Measurements from ENCODE around the gene CDX1.
A peak's percentile ranks its signal among the peaks of the same experiment; 100 is the strongest.

Gene CDX1

GRCh38 chr5:150184006-150184405, 17.4 kb downstream of the CDX1 start:
- no peak for DNase-seq (ENCODE audit: low spot score)

DNA sequence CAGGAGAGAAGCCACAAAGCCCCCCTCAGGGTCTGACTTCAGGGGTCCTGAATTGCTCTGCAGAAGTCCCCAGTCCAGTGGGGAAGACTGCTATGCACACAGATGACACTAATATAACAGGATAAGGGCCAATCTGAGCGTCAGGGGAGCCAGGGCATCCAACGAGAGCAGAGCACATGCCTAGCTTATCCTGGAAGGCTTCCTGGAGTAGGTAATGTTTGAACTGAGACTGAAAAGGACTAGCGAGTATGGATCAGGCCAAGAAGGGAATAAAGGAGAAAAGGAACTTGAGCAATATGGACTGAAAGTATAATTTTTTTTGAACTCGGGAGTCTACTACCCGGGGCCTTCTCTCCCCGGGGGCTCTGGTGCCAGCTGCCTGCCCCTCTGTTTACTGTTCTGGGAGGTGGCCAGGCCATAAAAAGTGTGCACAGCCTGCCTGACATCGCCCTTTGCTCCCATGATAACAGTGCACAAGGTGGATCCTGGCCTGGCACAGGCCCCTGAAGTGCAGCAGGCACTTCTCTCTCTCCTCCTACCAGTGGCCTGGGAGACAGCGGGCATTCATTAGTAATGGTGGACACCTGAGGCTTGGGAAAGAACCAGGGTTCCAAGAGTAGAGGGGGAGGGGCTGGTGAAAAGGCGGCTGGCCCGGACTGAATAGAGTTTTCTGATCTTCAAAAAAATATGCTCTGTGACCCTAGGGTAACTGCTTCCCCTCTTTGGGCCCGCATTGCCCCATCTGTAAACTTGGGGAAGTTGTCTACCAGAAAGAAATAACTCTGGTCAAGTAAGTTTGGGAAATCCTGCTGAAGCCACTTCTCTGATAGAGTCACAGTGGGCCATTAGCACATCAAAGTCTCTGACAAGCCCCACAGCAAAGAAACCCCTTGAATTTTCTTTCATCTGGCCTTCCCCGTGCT, 18.7 kb downstream of the CDX1 start:
- DNase-seq (ENCODE audit: low spot score), result no peak

DNA sequence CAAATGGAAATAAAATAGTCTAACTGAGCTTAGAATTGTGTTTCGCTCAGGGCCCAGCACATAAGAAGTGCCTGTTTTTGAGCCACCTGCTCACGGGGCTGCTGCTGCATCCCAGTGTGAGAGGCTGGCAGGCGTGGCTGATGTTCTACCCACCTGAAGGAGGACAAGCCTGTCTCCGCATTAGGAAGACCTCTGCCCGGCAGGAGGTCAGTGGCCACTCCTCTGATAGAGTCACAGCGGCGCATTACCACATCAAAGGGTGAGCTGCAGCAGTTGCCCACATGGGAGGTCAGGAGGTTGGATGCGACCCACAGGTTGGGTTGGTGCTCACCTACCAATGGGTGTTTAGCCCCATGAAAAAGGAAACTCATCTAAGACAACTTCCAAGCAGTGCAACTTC, 19.6 kb downstream of the CDX1 start:
- DNase-seq (ENCODE audit: low spot score), result no peak

GRCh38 chr5:150186897-150187296, 20.3 kb downstream of the CDX1 start:
- no peak for DNase-seq (ENCODE audit: low spot score)

DNA sequence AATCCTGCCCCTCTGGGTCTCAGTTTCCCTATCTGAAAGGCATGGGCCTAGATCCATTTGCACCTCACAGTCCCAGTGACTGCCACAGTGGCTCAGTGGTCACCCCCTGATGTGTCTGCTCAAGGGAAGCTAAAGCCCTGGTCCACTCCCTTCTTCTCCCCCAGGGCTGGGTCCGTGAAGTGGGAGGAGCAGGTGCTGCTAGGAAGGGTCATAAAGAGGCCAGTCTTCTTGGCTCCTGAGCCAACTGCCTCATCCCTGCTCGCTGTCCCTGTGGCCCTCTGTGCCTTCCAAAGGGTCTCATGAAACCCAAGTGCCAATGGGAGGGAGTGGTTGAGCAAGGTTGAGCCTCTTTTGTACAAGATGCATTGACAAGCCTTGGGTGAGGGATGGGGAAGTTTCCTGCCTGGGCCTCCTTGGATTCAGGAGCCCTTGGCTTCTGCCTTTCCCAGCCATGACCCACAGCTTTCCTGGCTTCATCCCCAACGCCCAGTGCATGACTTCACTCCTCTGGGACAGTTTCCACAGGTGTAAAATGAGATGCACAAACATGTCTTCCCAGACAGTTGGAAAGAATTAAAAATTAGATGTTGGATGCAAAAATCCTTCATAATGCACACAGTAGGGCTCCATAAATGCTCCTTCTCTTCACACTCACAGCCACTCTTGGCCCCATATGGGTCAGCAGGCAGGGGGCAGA, 21.7 kb downstream of the CDX1 start:
- no peak for DNase-seq (ENCODE audit: low spot score)

DNA sequence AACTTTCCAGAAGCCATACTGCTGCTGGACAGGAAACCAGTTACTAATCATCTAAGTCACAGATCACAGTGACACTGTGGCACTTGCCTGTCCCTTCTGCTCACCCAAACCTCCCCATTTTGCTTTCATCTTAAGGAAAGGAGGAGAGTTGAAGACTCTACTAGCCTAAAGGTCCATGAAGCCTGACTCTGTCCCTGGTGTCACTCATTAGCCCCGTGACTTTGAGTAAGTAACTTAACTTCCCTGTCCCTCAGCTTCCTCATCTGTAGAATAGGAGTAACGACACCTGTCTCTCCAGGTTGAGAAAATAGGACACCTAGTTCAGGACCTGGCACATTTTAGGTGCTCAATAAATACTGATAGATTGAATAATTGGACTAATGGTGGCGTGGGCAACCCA, 22.7 kb downstream of the CDX1 start:
- DNase-seq (ENCODE audit: low spot score), result no peak

DNA sequence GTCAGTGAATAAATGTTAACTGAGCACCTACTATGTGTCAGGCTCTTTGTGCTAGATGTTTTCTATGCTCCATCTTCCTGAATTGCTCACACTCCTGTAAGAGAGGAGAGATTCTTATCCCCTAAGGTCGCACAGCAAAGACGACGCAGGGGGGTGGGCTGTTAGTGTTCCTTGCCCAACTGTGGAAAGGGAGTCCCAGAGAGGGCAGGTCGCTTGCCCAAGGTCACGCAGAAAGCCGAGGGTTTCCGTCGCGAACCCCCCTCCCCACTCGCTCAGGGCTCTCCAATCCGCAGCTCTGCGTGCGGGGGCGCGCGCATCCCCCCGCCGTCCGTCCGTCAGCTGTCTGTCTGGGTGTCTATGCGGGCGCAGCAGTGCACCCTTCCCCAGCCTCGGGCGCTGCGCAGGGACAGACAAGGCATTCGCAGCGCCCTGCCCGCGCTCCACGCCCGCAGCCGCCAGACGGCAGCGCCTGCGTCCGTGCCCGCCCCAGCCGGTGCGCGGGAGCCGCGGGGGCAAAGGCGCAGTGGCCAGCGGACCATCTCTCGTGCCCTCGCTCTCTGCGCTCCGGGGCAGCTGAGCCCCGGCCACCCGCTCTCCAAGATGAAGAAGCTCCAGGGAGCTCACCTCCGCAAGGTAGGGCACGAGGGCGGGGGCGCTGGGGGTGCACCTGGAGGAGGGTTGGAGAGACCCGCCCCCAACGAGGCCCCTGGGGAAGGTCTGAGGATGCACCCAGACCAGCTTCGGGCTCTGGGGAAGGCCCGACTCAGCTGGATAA, 23.3 kb downstream of the CDX1 start, which contains the start of gene SLC6A7:
SLC6A7 (plus strand) TSS at position 335 of the 775 bp plus-strand sequence; CDS start at position 601, 266 bp downstream.
- DNase-seq (ENCODE audit: low spot score), result no peak

DNA sequence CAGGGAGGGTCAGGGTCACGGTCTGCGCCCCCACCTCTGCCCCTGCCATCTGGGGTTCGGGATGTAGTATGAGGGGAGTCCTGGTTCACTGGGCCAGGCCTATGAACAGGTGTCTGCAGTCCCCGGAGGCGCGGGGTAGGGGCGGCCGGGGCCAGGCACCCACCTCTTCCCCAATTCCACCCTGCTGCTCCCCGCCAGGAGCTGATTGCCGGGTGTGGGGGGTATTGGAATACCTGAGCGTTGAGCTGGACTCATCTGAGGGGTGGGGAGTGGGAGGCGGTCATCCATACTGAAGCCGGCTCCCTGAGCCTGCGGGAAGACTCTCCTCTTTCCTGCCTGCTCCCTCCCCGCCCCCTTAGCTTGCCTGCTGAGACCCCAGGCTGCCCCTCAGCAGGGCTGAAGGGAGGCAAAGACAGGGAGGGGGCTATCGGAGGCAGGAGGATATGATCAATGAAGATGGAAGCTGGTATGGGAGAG, 24.0 kb downstream of the CDX1 start:
- DNase-seq (ENCODE audit: low spot score), result no peak

GRCh38 chr5:150190987-150191386, 24.4 kb downstream of the CDX1 start:
- DNase-seq (ENCODE audit: low spot score), result no peak

DNA sequence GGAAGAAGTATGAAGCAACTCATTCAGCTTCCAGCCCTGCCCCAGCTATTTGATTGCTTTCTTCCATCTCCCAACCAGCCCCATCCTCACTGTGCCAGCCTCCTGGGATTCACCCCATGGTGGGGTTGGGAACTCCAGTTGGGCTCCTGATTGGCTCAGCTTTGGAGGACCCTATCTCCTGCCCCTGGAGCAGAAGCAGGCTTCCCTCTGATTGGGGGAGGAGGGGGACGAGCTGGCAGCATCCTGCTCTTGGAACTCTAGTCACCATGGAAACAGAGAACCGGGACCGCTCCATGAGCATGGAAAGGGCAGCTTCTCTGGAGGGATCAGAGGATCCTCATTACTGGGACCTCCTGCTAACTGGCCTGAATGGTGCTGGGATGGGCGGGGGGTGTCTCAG, 25.9 kb downstream of the CDX1 start:
- DNase-seq (ENCODE audit: low spot score), result no peak

GRCh38 chr5:150195736-150196485, 29.3 kb downstream of the CDX1 start:
- no peak for DNase-seq (ENCODE audit: low spot score)

DNA sequence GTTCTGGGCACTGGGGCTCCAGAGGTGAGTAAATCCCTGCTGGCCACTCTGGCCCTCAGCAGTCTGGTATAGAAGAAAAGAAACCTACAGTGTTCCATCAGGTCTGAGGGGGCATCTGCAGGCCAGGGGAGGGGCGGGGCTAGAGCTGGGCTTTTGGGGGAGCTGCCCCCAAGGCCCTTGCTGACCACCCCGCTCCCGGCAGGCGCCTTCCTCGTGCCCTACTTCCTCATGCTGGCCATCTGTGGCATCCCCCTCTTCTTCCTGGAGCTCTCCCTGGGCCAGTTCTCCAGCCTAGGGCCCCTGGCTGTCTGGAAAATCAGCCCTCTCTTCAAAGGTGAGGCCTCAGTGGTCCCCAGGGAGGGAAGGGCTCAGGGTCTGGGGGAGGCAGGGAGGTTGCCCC, 29.9 kb downstream of the CDX1 start:
- DNase-seq (ENCODE audit: low spot score), result no peak

- DNase-seq (ENCODE audit: low spot score), result no peak
Observed at GRCh38 chr5:150196986-150197385, 30.4 kb downstream of the CDX1 start.

DNA sequence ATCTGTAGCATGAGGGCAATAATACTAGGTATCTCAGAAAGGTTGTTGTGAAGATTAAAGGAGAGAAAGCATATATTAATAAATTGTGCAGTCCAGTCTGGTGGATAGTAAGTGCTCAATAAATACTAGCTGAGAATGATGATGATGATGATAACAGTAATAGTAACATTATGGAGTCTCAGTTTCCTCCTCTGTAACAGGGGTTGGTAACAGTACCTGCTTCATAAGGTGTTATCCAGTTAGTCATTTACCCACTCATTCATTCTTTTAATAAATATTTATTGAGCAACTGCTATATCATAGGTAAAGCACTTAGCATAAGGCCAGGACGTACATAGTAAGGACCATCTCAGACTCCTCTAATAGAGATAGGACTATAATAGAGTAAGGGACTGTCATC, 30.9 kb downstream of the CDX1 start:
- DNase-seq (ENCODE audit: low spot score), result no peak

- DNase-seq (ENCODE audit: low spot score), result no peak
Observed at GRCh38 chr5:150202501-150202900, 35.9 kb downstream of the CDX1 start.

- no peak for DNase-seq (ENCODE audit: low spot score)
Observed at GRCh38 chr5:150203832-150204589, 37.4 kb downstream of the CDX1 start.

DNA sequence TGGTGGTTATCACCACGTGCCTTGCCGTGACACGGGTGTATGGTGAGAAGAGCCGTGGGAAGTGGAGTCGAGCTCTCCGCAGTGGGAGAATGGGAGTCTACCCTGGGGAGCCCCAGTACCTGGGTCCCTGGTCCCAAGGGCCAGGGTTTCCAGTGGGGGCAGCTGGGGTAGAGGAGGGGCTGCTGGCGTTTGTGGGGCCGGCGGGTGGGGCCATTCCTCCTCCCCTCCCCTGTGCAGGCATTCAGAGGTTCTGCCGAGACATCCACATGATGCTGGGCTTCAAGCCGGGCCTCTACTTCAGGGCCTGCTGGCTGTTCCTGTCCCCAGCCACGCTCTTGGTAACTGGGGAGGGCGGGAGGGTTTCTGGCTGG, 38.0 kb downstream of the CDX1 start:
- no peak for DNase-seq (ENCODE audit: low spot score)

- DNase-seq (ENCODE audit: low spot score), result peak; percentile 29
Observed at GRCh38 chr5:150206098-150206778, 39.7 kb downstream of the CDX1 start.

DNA sequence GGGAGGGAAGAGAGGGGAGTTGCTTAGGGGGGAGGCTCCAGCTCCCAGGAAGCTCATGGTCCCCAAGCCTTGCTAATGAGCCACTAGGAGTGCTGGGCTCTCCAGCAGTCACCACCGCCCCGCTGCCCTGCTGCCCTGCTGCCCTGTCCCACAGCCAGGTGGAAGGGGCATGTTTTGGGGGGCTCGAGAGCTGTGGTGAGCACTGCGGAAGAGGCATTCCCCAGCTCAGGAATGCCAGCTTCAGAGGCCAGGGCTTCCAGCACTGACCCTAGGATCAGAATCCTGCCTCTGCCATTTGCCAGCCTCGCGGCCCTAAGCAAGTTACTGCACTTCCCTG, 40.2 kb downstream of the CDX1 start:
- DNase-seq (ENCODE audit: low spot score), result no peak

All from NAMALWA (cell line).